ENCODE results near the gene DES.

Gene DES

DNA sequence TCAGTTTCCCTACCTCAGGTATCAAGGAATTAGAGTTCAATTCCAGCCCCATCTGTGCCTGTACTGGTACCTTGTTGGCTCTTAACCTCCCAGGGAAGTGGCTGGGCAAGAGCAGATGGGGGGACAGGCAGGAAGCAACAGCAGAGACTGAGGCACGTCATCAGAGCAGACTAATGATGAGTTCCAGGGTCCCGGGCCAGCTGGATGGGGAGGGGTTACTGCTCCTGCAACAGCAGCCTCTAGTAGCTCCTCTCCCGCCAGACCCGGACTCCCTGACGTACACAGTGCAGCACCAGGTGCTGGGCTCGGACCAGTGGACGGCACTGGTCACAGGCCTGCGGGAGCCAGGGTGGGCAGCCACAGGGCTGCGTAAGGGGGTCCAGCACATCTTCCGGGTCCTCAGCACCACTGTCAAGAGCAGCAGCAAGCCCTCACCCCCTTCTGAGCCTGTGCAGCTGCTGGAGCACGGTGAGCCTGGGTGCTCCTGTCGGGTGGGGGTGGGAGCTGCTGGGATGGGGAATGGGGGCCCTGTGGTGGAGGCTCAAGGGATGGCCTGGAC lies 54.5 kb downstream of the DES start:
- DNase-seq (ENCODE audit: low read depth in 3 of 3) = no peak

DNA sequence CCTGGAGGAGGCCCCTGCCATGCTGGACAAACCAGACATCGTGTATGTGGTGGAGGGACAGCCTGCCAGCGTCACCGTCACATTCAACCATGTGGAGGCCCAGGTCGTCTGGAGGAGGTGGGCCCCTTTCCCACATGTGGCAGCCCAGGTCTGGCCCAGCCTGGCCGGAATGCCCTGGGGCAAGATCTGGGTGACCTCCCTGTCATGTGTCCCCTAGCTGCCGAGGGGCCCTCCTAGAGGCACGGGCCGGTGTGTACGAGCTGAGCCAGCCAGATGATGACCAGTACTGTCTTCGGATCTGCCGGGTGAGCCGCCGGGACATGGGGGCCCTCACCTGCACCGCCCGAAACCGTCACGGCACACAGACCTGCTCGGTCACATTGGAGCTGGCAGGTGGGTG lies 55.3 kb downstream of the DES start:
- no peak for DNase-seq (ENCODE audit: low read depth in 3 of 3)

DNA sequence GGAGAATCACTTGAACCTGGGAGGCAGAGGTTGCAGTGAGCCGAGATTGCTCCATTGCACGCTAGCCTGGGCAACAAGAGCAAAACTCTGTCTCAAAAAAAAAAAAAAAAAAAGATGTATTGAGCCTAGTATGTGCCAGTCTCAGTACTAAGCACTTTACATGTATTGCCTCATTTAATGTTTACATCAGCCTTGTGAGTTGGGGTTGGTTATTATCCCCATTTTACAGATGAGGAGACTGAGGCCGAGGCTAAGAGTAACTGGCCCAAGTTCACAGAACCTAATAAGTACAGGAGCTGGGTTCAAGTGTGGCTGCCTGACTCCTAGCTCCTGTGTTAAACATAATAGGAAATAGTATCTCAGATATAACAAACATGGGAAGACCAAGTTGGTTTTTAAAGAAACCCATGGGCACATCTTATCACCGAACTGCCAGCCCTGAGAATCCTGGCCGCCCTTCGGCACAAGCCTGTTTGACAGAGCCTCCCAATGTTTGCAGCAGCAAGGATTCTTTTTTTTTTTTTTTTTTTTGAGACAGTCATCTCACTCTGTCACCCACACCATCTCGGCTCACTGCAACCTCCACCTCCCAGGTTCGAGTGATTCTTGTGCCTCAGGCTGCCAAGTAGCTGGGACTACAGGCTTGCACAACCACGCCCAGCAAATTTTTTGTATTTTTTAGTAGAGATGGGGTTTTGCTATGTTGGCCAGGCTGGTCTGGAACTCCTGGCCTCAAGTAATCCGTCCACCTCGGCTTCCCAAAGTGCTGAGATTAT lies 56.3 kb downstream of the DES start:
- DNase-seq (ENCODE audit: low read depth in 3 of 3) = no peak

DNA sequence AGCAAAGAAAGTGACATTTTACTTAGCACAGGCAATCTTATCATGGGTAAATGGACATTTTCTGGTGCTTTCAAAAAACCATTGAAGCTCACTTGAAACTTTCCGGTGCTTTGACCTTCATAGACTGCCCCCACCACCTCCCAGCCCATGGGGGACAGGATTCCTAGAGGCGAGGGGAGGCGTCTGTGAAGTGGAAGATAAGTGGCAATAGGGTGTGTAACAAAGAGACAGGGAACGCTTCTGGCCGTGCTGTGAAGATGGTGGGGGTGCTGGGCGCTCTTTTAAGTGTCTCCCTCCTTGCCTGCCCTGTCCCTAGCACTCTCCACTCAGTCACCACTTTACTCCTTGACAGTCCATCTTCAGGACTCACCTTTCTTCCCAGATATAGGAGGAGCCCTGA lies 57.1 kb downstream of the DES start:
- DNase-seq (ENCODE audit: low read depth in 3 of 3) = no peak

DNA sequence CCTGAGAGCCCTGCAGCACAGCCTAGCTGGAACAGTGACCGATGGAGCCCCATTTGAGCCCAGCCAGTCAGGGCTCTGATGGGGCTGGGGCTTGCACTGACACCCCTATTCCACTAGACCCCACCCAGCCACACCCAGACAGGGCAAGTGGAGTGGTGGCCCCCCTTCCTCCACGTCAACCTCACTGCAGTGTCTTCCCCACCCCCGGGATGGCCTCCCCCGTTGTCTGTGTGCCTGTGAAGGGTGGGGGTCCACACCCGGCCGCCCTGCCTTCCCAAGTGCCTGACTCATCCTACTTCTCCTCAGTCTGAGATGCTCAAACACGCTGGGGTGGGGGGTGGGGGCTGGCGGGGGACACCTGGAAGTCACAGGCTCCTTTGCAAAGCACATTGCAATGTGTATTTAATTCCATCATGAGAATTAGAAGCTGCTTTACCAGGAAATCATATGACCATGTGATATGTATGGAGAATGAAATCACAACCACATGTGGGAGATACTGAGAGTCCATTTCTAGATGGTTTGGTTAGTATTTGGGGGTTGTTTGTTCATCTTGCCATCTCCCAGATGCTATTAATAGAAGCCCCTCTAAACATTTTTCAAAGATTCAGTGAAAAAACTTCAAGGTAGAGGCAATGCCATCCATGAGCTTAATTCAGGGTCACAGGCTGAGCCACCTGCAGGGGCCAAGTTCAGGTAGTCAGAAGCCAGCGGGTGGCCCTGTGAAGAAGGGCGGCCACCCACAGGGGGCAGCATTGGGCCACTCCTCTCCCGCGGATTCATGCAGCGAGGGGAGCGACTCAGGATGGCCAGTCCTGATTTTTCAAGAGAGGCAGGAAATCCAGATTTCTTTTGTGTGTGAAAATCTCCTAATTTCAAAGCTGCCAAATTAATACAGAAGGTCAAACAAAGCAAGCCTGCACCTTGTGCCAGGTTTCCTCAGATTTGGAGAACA lies 57.8 kb downstream of the DES start:
- DNase-seq (ENCODE audit: low read depth in 3 of 3) = peak; percentile 22 to 68 (median 34)
